ENCODE measurements around the gene WDTC1. TPM values are rescaled to one million over a fixed set of nuclear protein-coding genes. Genes with fewer than 3 reads are reported as not detected.

The WDTC1 gene
- total RNA-seq, 1 experiment from 2014 or later, result 24.6 TPM

DNA sequence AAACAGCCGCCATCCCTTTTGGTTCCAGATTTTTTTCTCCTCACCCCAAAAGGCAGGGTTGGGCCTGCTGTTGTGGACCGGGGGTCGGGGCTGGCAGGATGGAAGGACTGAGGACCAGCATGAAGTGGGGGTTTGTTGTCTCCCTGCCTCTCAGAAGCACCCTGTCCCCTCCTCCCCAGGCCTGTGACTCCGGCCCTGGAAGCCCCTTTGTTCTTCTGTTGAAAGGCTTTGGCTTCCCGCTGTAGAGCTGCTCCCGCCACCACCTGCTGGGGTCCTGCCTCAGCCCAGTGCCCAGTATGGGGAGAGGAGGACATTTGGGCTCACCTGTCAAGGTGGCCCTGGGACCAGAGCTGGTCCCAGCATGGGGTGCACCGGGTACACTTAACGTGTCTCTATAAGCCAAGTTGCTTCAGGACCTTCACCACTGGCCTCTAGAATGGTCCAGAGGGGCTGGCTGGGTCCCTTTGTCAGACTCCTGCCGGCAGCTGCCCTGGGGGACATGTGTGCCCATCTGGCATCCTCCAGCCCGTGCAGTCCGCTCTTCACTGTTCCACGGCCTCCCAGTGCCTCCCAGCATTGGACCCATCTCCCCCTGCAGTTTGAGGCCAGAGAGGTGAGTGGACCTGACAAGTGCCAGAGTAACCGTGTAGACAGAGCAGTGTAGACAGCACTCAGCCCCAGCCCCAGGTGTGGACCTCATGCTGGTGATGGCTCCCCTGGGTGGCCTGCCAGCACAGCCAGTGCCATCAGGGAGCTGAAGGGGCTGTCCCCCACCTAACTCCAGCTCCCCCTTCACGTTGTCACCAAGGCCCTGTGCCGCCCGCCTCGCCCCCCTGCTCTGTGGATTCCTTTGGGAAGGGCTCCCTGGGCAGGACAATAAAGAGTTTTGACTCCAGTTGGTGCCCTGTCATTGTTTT lies 101.3 kb downstream of the WDTC1 start:
- intact Hi-C loops (cut with micrococcal nuclease; ENCODE audit: unreplicated experiment), result no loop called here
- TF ChIP-seq TCF7L2 (IDR thresholded peaks at IDR 0.05; ENCODE audit: low read depth, low read length) (no peak), SIN3A (IDR thresholded peaks at IDR 0.05; ENCODE audit: borderline replicate concordance, insufficient read depth, low read depth, low read length) (no peak), CTCF (IDR thresholded peaks at IDR 0.05) (no peak), POLR2AphosphoS5 (IDR thresholded peaks at IDR 0.05; ENCODE audit: low read depth, low read length) (no peak; the same call in 1 of the 2 replicates)
- TF ChIP-seq, protein P1, sequence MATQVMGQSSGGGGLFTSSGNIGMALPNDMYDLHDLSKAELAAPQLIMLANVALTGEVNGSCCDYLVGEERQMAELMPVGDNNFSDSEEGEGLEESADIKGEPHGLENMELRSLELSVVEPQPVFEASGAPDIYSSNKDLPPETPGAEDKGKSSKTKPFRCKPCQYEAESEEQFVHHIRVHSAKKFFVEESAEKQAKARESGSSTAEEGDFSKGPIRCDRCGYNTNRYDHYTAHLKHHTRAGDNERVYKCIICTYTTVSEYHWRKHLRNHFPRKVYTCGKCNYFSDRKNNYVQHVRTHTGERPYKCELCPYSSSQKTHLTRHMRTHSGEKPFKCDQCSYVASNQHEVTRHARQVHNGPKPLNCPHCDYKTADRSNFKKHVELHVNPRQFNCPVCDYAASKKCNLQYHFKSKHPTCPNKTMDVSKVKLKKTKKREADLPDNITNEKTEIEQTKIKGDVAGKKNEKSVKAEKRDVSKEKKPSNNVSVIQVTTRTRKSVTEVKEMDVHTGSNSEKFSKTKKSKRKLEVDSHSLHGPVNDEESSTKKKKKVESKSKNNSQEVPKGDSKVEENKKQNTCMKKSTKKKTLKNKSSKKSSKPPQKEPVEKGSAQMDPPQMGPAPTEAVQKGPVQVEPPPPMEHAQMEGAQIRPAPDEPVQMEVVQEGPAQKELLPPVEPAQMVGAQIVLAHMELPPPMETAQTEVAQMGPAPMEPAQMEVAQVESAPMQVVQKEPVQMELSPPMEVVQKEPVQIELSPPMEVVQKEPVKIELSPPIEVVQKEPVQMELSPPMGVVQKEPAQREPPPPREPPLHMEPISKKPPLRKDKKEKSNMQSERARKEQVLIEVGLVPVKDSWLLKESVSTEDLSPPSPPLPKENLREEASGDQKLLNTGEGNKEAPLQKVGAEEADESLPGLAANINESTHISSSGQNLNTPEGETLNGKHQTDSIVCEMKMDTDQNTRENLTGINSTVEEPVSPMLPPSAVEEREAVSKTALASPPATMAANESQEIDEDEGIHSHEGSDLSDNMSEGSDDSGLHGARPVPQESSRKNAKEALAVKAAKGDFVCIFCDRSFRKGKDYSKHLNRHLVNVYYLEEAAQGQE (IDR thresholded peaks at IDR 0.05; ENCODE audit: insufficient read depth in 1 of 2, low read depth in 2 of 2, low read length in 1 of 2), result no peak

DNA sequence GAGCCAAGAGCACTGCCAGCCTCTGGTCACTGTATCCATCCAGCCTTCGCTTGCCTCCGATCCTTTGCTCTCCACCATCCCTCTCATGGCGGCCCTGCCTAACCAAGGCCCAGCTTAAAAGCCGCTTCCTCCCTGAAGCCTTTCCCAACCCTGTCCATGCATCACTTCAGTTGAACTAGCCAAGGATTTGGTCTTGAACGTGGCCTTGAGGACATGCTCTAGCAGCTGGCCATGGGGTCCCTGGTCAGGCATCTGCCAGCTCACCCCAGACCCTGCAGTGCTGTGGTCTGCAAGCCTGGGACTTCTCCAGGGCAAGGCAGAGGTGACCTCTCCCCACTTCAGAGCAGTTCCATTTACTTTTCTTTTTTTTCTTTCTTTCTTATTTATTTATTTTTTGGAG lies 102.3 kb downstream of the WDTC1 start:
- peaks cover 8% of the 10 kb centered on the region for H3K4me1 ChIP-seq (ENCODE audit: control insufficient read depth, insufficient read depth, low read length)
- ATAC-seq, result no peak
- no peaks in the 10 kb centered on the region for H3K9me3 ChIP-seq (ENCODE audit: control insufficient read depth, insufficient read depth, low read depth, low read length)
- no TSS peak for BruUV-seq (replicated peaks)
- H3K27ac ChIP-seq (ENCODE audit: low read length), result no peak overlapping the region
- intact Hi-C loops (cut with micrococcal nuclease; ENCODE audit: unreplicated experiment), result no loop called here
- in situ Hi-C loops (cut with HindIII; ENCODE audit: low pct_unique_long_range_greater_than_20kb, low sequenced_read_pairs), result no loop called here
- H3K36me3 ChIP-seq (ENCODE audit: control insufficient read depth, insufficient read depth, low read length), result peaks cover 2% of the 10 kb centered on the region
- DNase-seq (ENCODE audit: low read depth, low spot score), result no peak
- ChIA-PET POLR2A (no interaction called here), CTCF (no interaction called here)
- no peak overlapping the region for H3K4me3 ChIP-seq (ENCODE audit: low read depth in 2 of 2, low read length in 2 of 2)
- TF ChIP-seq, protein P1 (IDR thresholded peaks at IDR 0.05; ENCODE audit: insufficient read depth in 1 of 2, low read depth in 2 of 2, low read length in 1 of 2), result no peak
- no peaks in the 10 kb centered on the region for H3K27me3 ChIP-seq (ENCODE audit: control insufficient read depth, insufficient read depth, low read length)

More for the DNA sequence above, 101.3 kb downstream of the WDTC1 start:
- Histone ChIP-seq H3K36me3 (ENCODE audit: control insufficient read depth, insufficient read depth, low read length) (peaks cover 2% of the 10 kb centered on the region), H3K27ac (ENCODE audit: low read length) (no peak overlapping the region), H3K9me3 (ENCODE audit: control insufficient read depth, insufficient read depth, low read depth, low read length) (no peaks in the 10 kb centered on the region), H3K4me1 (ENCODE audit: control insufficient read depth, insufficient read depth, low read length) (no peaks in the 10 kb centered on the region), H3K4me3 (ENCODE audit: low read depth in 2 of 2, low read length in 2 of 2) (no peak overlapping the region), H3K27me3 (ENCODE audit: control insufficient read depth, insufficient read depth, low read length) (no peaks in the 10 kb centered on the region)
- BruUV-seq (replicated peaks), result no TSS peak
- POLR2A ChIA-PET, result no interaction called here
- DNase-seq (ENCODE audit: low read depth, low spot score) (no peak), ATAC-seq (no peak)
- in situ Hi-C loops (cut with HindIII; ENCODE audit: low pct_unique_long_range_greater_than_20kb, low sequenced_read_pairs), result no loop called here
- CTCF ChIA-PET, result no interaction called here
